GM18505 (cell line): Measurements from ENCODE around the gene HSD3B2.
"Not testable (repeated sequence)": the region's sequence is repeated elsewhere in the genome, so short reads cannot be mapped to it uniquely, and the experiment has no call there.

Source experiments
- ATAC-seq: cut with Tn5 transposase; IDR thresholded peaks from one replicate; pipeline ENCODE4 v1.9.1; 2021; ENCODE audit not compliant: unreplicated experiment
- POLR2A ChIP-seq: IDR thresholded peaks from 4 replicates; pipeline ENCODE4 v1.6.1; 2011; ENCODE audit warnings: borderline replicate concordance; ENCODE audit not compliant: insufficient read depth, insufficient read length; ENCODE audit errors: extremely low read depth

Gene HSD3B2

DNA sequence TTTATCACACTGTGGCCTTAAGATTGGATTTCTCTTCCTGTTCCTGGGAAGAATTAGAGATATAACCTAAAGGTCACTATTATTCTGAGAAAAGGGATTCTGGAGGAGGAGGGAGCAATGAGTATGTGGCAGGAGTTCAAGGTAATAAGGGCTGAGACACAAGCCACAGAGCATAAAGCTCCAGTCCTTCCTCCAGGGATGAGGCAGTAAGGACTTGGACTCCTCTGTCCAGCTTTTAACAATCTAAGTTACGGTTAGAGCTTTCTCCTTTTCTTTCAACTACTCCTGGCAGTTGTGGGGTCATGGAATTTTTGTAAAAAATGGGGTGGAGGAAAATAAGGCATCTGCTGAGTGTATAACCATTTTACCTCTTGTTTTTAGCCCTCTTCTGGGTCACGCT lies at the start of gene HSD3B2:
Gene HSD3B2, plus strand, starts transcription at position 201 of the 400 bp plus-strand sequence. CDS start 270 bp downstream, outside the sequence.
- no peak for TF ChIP-seq POLR2A
- ATAC-seq, result no peak

- ATAC-seq, result no peak
- no peak for TF ChIP-seq POLR2A
Observed at GRCh38 chr1:119366424-119366823, 48.5 kb upstream of the HSD3B2 start.

- no peak for ATAC-seq
- no peak for TF ChIP-seq POLR2A
Observed at GRCh38 chr1:119367432-119368124, 47.4 kb upstream of the HSD3B2 start.

GRCh38 chr1:119368554-119368953 lies 46.4 kb upstream of the HSD3B2 start, which contains the start of gene HAO2:
HAO2 (plus strand) TSS chr1:119368785; CDS start chr1:119381086, 12,301 bp downstream.
- TF ChIP-seq POLR2A, result no peak

DNA sequence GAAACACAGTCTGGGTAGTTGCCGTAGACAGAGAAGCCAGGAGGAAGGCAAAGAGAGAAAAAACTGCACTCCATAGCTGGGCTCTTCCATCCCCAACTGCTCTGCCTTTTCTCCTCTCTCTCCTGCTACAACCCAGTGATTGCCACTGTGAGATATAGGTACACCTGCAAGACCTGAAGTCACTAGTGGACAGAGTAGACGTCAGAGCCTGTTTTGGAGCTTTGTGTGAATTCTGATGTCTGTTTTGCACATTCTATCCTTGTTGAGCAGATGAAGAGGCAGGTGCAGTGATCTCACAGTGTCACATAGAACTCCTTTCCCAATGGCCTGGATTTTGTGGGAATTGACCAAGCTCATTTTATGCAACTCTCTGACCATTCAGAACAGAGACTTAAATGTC lies 44.2 kb upstream of the HSD3B2 start:
- TF ChIP-seq POLR2A, result no peak

More at GRCh38 chr1:119368554-119368953, 46.4 kb upstream of the HSD3B2 start, which contains the start of gene HAO2:
- ATAC-seq, result no peak

GRCh38 chr1:119371815-119372214 lies 43.1 kb upstream of the HSD3B2 start:
- ATAC-seq, result no peak
- no peak for TF ChIP-seq POLR2A

More for the DNA sequence above, 44.2 kb upstream of the HSD3B2 start:
- ATAC-seq, result no peak

DNA sequence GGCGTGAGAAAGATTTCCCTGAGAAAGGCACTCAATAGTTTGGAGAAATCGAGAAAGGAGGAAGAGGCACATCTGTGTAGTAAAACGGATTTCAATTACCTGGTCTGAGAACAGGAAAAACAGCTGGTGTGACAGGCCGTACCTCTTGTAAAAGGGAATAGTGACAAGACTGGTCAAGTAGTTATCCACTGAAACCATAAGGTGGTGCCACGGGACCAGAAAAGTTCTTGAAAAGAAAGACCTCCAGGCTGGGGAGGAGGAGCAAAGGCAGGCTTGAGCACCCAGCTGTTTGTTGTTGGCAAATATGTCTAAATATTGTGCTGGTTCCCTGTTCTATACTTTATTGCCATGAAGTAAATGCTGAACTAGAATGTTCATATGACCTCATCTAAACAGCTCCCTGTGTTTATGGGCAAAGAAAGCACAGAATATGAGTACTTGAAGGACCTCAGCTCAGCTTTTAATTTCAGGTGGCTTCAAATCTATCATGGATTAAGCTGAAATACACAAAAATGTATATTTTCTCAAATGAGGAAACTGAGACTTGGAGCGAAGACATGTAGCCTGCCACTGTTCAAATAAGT lies 42.4 kb upstream of the HSD3B2 start:
- TF ChIP-seq POLR2A, result no peak
- ATAC-seq, result peak; percentile 56

GRCh38 chr1:119373465-119373864 lies 41.5 kb upstream of the HSD3B2 start:
- ATAC-seq, result no peak
- TF ChIP-seq POLR2A, result no peak

DNA sequence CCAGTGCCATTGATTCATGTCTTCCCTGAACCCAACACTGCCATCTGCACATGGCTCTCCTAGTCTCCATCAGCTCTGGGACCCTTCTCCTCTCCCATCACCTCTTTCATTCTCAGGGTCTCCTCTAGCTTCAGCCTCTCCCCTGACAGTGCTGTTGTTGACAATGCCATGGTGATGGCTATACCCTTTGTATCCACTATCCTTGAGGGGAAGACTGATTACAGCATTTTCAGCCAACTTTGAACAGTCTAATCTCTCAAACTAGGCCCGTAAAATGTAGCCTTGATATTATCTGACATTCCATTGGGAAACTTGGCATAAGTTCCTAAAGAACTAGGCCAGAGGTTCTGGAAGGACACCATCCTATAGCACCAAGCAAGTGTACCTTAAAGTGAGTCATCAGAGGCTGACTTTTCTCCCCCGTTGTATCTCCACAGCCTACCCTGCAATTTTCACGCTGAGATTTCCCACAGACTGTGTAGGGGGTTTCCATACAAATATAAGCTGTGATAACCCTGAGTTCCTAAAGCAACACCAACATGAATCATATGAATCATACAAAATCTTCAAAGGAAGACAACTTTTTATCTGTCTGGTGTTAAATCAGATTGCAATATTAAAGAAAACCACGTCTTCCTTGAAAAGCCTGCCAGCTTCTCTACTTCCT lies 40.6 kb upstream of the HSD3B2 start:
- TF ChIP-seq POLR2A, result no peak
- no peak for ATAC-seq

- no peak for ATAC-seq
- no peak for TF ChIP-seq POLR2A
Observed at GRCh38 chr1:119375366-119375765, 39.6 kb upstream of the HSD3B2 start.

DNA sequence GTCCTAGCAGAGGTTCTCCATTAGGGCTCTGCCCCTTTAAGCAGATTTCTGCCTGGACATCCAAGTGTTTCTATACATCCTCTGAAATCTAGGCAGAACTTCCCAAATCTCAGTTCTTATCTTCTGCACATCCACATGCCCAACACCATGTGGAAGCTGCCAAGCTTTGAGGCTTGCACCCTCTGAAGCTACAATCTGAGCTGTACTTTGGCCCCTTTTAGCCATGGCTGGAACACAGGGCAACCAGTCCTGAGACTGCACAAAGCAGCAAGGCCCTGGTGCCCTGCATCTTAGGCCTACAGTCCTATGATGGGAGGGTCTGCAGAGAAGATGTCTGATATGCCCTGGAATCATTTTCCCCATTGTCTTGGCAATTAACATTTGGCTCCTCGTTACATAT lies 38.4 kb upstream of the HSD3B2 start:
- no peak for TF ChIP-seq POLR2A
- no peak for ATAC-seq

- not testable (repeated sequence) for ATAC-seq
Observed at GRCh38 chr1:119377594-119377993, 37.4 kb upstream of the HSD3B2 start.

- TF ChIP-seq POLR2A, result no peak
- ATAC-seq, result no peak
Observed at GRCh38 chr1:119379117-119379516, 35.8 kb upstream of the HSD3B2 start.

GRCh38 chr1:119380304-119380703 lies 34.6 kb upstream of the HSD3B2 start:
- ATAC-seq, result no peak
- TF ChIP-seq POLR2A, result no peak

- ATAC-seq, result no peak
- TF ChIP-seq POLR2A, result no peak
Observed at GRCh38 chr1:119380983-119381662, 33.8 kb upstream of the HSD3B2 start.
